SK-N-SH (cell line): ENCODE results near the gene SIX5. TPM values are rescaled to one million over a fixed set of nuclear protein-coding genes. Genes with fewer than 3 reads are reported as not detected.
"Not testable (repeated sequence)": the region's sequence is repeated elsewhere in the genome, so short reads cannot be mapped to it uniquely, and the experiment has no call there.

Experiments
- CTCF ChIA-PET: fragments of 300-600, 350-600 bp; formaldehyde crosslinking; extraction: SDS; loops from one replicate; lab custom pipeline; 2021; lab: Yijun Ruan, JAX
- POLR2A ChIA-PET: fragments of 350-600 bp; sonication (Branson Sonifier 250); formaldehyde crosslinking; extraction: SDS; loops from one replicate; lab custom pipeline; 2020; ENCODE audit warnings: antibody characterized with exemption, inconsistent platforms; lab: Yijun Ruan, JAX
- DNase-seq: peaks from one replicate; pipeline ENCODE4 v3.0.0; 2012
- H2AFZ ChIP-seq: fragments of 200-600 bp; sonication (generic); 2 replicates; pipeline ENCODE4 v1.8.1; 2016; ENCODE audit warnings: antibody characterized with exemption, mild to moderate bottlenecking, low read depth
- H3F3A ChIP-seq: fragments of 200-600 bp; sonication (generic); replicated peaks from 2 replicates; pipeline ENCODE3; 2016; ENCODE audit warnings: antibody characterized with exemption, mild to moderate bottlenecking; ENCODE audit not compliant: insufficient read depth
- H3K27ac ChIP-seq, 2 experiments: fragments of 200-500 bp in 1 of 2; fragments of 200-600 bp in 1 of 2; sonication (Bioruptor generic) in 1 of 2; sonication (generic), shearing (Covaris generic) in 1 of 2; 2 replicates each; pipeline versions ENCODE4 v1.5.1 to v1.6.1; 2014 to 2016; ENCODE audit warnings: low read depth in 2 of 2, inconsistent platforms in 1 of 2, low read length in 1 of 2, mild to moderate bottlenecking in 1 of 2, mixed read lengths in 1 of 2
- H3K27me3 ChIP-seq: fragments of 200-600 bp; sonication (generic), shearing (Covaris generic); 2 replicates; pipeline ENCODE4 v1.6.1; 2016; ENCODE audit warnings: mixed run types; ENCODE audit not compliant: insufficient read depth
- H3K36me3 ChIP-seq, 2 experiments: fragments of 200-500 bp in 1 of 2; fragments of 200-600 bp in 1 of 2; sonication (Bioruptor generic) in 1 of 2; sonication (generic) in 1 of 2; replicated peaks in 1 of 2; 2 replicates each; pipeline versions ENCODE3 to v1.5.1; 2014 to 2016; ENCODE audit warnings: low read length in 1 of 2, mild to moderate bottlenecking in 1 of 2; ENCODE audit not compliant: insufficient read depth in 2 of 2, control insufficient read depth in 1 of 2
- H3K4me1 ChIP-seq, 2 experiments: fragments of 200-500 bp in 1 of 2; fragments of 200-600 bp in 1 of 2; sonication (Bioruptor generic) in 1 of 2; sonication (generic), shearing (Covaris generic) in 1 of 2; 2 replicates each; pipeline versions ENCODE4 v1.5.1 to v1.6.1; 2014 to 2016; ENCODE audit warnings: low read depth in 1 of 2, low read length in 1 of 2, mixed run types in 1 of 2; ENCODE audit not compliant: insufficient read depth in 2 of 2, control insufficient read depth in 1 of 2
- H3K4me2 ChIP-seq: fragments of 200-600 bp; sonication (generic), shearing (Covaris generic); 2 replicates; pipeline ENCODE4 v1.6.1; 2017; ENCODE audit warnings: mixed run types
- H3K4me3 ChIP-seq, 2 experiments: fragments of 200-500 bp in 1 of 2; fragments of 200-600 bp in 1 of 2; sonication (Bioruptor generic) in 1 of 2; sonication (generic), shearing (Covaris generic) in 1 of 2; 2 replicates each; pipeline versions ENCODE4 v1.5.1 to v1.8.1; 2014 to 2016; ENCODE audit warnings: low read depth in 2 of 2, inconsistent platforms in 1 of 2, low read length in 1 of 2, mild to moderate bottlenecking in 1 of 2, mixed read lengths in 1 of 2, moderate library complexity in 1 of 2
- H3K79me2 ChIP-seq: fragments of 200-600 bp; sonication (generic); 2 replicates; pipeline ENCODE4 v1.8.1; 2017; ENCODE audit warnings: mild to moderate bottlenecking; ENCODE audit not compliant: insufficient read depth
- H3K9ac ChIP-seq: fragments of 200-600 bp; sonication (generic); 2 replicates; pipeline ENCODE4 v1.6.1; 2017; ENCODE audit warnings: mixed run types
- H3K9me2 ChIP-seq: fragments of 200-600 bp; sonication (generic); 2 replicates; pipeline ENCODE4 v1.6.1; 2017; ENCODE audit warnings: mixed run types
- H3K9me3 ChIP-seq: fragments of 200-600 bp; sonication (generic); 2 replicates; pipeline ENCODE4 v1.6.1; 2017; ENCODE audit warnings: mixed run types, mild to moderate bottlenecking, moderate library complexity
- H4K20me1 ChIP-seq: fragments of 200-600 bp; sonication (generic); 2 replicates; pipeline ENCODE4 v1.6.1; 2017; ENCODE audit warnings: mild to moderate bottlenecking, mixed run types; ENCODE audit not compliant: insufficient read depth
- CHD2 ChIP-seq: fragments of 150-350 bp; IDR thresholded peaks from 2 replicates; pipeline ENCODE4 v1.6.1; 2018; ENCODE audit warnings: low read length; ENCODE audit not compliant: partially characterized antibody
- ELF1 ChIP-seq: IDR thresholded peaks from 2 replicates; pipeline ENCODE4 v1.4.0; 2012
- EP300 ChIP-seq, 2 experiments: IDR thresholded peaks; 2 replicates each; pipeline versions ENCODE4 v1.4.0 to v1.6.1; 2012; ENCODE audit warnings: borderline replicate concordance in 1 of 2, low read depth in 1 of 2, low read length in 1 of 2
- FOSL2 ChIP-seq: IDR thresholded peaks from 2 replicates; pipeline ENCODE4 v1.4.0; 2012; ENCODE audit warnings: low read depth, mild to moderate bottlenecking, moderate library complexity, borderline replicate concordance
- FOXJ3 ChIP-seq: sonication (generic); formaldehyde crosslinking; IDR thresholded peaks from 2 replicates; pipeline ENCODE4 v1.5.1; 2020; ENCODE audit warnings: mild to moderate bottlenecking, missing genetic modification reagents
- GABPA ChIP-seq: IDR thresholded peaks from 2 replicates; pipeline ENCODE4 v1.4.0; 2012; ENCODE audit warnings: low read depth, mild to moderate bottlenecking
- JUND ChIP-seq: IDR thresholded peaks from 2 replicates; pipeline ENCODE4 v1.4.0; 2012
- POLR2AphosphoS5 ChIP-seq: IDR thresholded peaks from 2 replicates; pipeline ENCODE4 v1.6.1; 2012; ENCODE audit warnings: low read depth, low read length
- RAD21 ChIP-seq: IDR thresholded peaks from 2 replicates; pipeline ENCODE4 v1.6.1; 2012; ENCODE audit warnings: mild to moderate bottlenecking, low read length
- RCOR1 ChIP-seq: fragments of 150-350 bp; IDR thresholded peaks from 2 replicates; pipeline ENCODE4 v1.6.1; 2017; ENCODE audit warnings: antibody characterized with exemption, low read length
- RXRA ChIP-seq: IDR thresholded peaks from 2 replicates; pipeline ENCODE4 v1.4.0; 2012; ENCODE audit warnings: low read depth, mild to moderate bottlenecking, borderline replicate concordance
- SIN3A ChIP-seq: IDR thresholded peaks from 2 replicates; pipeline ENCODE4 v1.6.1; 2012; ENCODE audit warnings: low read depth, mild to moderate bottlenecking, low read length, moderate library complexity, borderline replicate concordance
- SMC3 ChIP-seq: IDR thresholded peaks from 2 replicates; pipeline ENCODE4 v1.6.1; 2012; ENCODE audit warnings: low read depth, low read length, improper control_type of control experiment
- TAF1 ChIP-seq: IDR thresholded peaks from 2 replicates; pipeline ENCODE4 v1.6.1; 2012; ENCODE audit warnings: low read depth, mild to moderate bottlenecking, low read length, moderate library complexity, borderline replicate concordance
- TEAD4 ChIP-seq: IDR thresholded peaks from 2 replicates; pipeline ENCODE4 v1.4.0; 2012; ENCODE audit warnings: mild to moderate bottlenecking, borderline replicate concordance; ENCODE audit not compliant: insufficient read depth
- USF2 ChIP-seq: fragments of 150-350 bp; IDR thresholded peaks from 2 replicates; pipeline ENCODE4 v1.6.1; 2017; ENCODE audit warnings: antibody characterized with exemption, low read length, low read depth, borderline replicate concordance
- WGBS: methylation state at CpG from one replicate; pipeline ENCODE4 v1.1.6; 2017; ENCODE audit warnings: low lambda C conversion rate; 5-methylcytosine and 5-hydroxymethylcytosine counted together
- polyA plus RNA-seq, 3 experiments: library from polyadenylated mRNA; depleted of rRNA; stranded (reverse); fragments of >200 nt; gene quantifications; 2 replicates each; pipeline ENCODE4 v1.2.3, GENCODE V29; 2012
- TF ChIP-seq, protein P1 (sequence below): IDR thresholded peaks from 2 replicates; pipeline ENCODE4 v1.6.1; 2012; ENCODE audit warnings: mild to moderate bottlenecking, low read depth, low read length, moderate library complexity
- TF ChIP-seq, protein P2 (sequence below): fragments of 150-350 bp; IDR thresholded peaks from 2 replicates; pipeline ENCODE4 v1.6.1; 2016; ENCODE audit warnings: mild to moderate bottlenecking, low read depth, low read length
- TF ChIP-seq, protein P3 (sequence below): fragments of 200-600 bp; sonication (generic); IDR thresholded peaks from 2 replicates; pipeline ENCODE4 v1.6.1; 2017; ENCODE audit warnings: antibody characterized with exemption, mild to moderate bottlenecking, moderate library complexity

The SIX5 gene
- polyA plus RNA-seq, 1 of the 3 experiments (the other 2 are of a cell fraction): 8.4 TPM

- not testable (repeated sequence) for H3F3A ChIP-seq, DNase-seq, H3K27me3 ChIP-seq, H4K20me1 ChIP-seq, H3K9ac ChIP-seq, H3K4me1 ChIP-seq, H2AFZ ChIP-seq, H3K4me2 ChIP-seq, H3K9me2 ChIP-seq, H3K27ac ChIP-seq, H3K79me2 ChIP-seq, H3K9me3 ChIP-seq, H3K4me3 ChIP-seq, H3K36me3 ChIP-seq
- 91% methylated on average over 5 of the region's 5 CpGs for WGBS
- ChIA-PET POLR2A (interaction anchor here (2.7 kb wide), 1 partner anchor 30 kb away, joined by 19 read pairs; the partner anchor contains the start of gene SIX5), CTCF (interaction anchor here (0.6 to 7.3 kb wide), 26 partner anchors 9 to 183 kb away, joined by 3 to 100 read pairs (median 4); partner anchors contain the start of genes DMPK, FOXA3, RSPH6A and SIX5)
Measured at GRCh38 chr19:45799541-45799940, 30.5 kb upstream of the SIX5 start.

GRCh38 chr19:45798995-45799517, 30.0 kb upstream of the SIX5 start:
- Histone ChIP-seq H3K4me1 (peaks cover 2 to 3% of the 10 kb centered on the region in 2 experiments; a peak in 2 of 4 replicates), H3K9ac (no peak overlapping the region), H3F3A (no peaks in the 10 kb centered on the region), H4K20me1 (no peaks in the 10 kb centered on the region), H3K27ac (peak overlapping the region in 1 of 2 experiments; percentile 25; a peak in 1 of 4 replicates), H3K79me2 (no peaks in the 10 kb centered on the region), H3K4me2 (peak overlapping the region; percentile 41; the same call in 1 of the 2 replicates), H3K9me3 (no peaks in the 10 kb centered on the region)
- ChIA-PET POLR2A (interaction anchor here (2.7 kb wide), 1 partner anchor 29 kb away, joined by 19 read pairs; the partner anchor contains the start of gene SIX5), CTCF (interaction anchor here (0.6 to 7.3 kb wide), 28 partner anchors 8 to 183 kb away, joined by 3 to 100 read pairs (median 4); partner anchors contain the start of genes DMPK, FOXA3, RSPH6A and SIX5)
- peak; percentile 91 for DNase-seq
- 10% methylated on average over 10 of the region's 10 CpGs for WGBS
- no peak for TF ChIP-seq SIN3A
- TF ChIP-seq GABPA: no peak
- no peak for TF ChIP-seq JUND
- TF ChIP-seq, protein P1, sequence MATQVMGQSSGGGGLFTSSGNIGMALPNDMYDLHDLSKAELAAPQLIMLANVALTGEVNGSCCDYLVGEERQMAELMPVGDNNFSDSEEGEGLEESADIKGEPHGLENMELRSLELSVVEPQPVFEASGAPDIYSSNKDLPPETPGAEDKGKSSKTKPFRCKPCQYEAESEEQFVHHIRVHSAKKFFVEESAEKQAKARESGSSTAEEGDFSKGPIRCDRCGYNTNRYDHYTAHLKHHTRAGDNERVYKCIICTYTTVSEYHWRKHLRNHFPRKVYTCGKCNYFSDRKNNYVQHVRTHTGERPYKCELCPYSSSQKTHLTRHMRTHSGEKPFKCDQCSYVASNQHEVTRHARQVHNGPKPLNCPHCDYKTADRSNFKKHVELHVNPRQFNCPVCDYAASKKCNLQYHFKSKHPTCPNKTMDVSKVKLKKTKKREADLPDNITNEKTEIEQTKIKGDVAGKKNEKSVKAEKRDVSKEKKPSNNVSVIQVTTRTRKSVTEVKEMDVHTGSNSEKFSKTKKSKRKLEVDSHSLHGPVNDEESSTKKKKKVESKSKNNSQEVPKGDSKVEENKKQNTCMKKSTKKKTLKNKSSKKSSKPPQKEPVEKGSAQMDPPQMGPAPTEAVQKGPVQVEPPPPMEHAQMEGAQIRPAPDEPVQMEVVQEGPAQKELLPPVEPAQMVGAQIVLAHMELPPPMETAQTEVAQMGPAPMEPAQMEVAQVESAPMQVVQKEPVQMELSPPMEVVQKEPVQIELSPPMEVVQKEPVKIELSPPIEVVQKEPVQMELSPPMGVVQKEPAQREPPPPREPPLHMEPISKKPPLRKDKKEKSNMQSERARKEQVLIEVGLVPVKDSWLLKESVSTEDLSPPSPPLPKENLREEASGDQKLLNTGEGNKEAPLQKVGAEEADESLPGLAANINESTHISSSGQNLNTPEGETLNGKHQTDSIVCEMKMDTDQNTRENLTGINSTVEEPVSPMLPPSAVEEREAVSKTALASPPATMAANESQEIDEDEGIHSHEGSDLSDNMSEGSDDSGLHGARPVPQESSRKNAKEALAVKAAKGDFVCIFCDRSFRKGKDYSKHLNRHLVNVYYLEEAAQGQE: 0 out of 2 replicates have a peak, but pooled peaks have one; percentile 16
- no peak for TF ChIP-seq USF2
- TF ChIP-seq TEAD4: no peak
- TF ChIP-seq RAD21: peak; percentile 71
- no peak for TF ChIP-seq TAF1
- no peak for TF ChIP-seq RXRA
- no peak for TF ChIP-seq RCOR1
- TF ChIP-seq, protein P2, sequence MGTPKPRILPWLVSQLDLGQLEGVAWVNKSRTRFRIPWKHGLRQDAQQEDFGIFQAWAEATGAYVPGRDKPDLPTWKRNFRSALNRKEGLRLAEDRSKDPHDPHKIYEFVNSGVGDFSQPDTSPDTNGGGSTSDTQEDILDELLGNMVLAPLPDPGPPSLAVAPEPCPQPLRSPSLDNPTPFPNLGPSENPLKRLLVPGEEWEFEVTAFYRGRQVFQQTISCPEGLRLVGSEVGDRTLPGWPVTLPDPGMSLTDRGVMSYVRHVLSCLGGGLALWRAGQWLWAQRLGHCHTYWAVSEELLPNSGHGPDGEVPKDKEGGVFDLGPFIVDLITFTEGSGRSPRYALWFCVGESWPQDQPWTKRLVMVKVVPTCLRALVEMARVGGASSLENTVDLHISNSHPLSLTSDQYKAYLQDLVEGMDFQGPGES: no peak
- no peak for TF ChIP-seq EP300 (IDR thresholded peaks at IDR 0.05; ENCODE audit: borderline replicate concordance in 1 of 2, low read depth in 1 of 2, low read length in 1 of 2)
- no peak for TF ChIP-seq POLR2AphosphoS5
- peak; percentile 78 for TF ChIP-seq SMC3
- TF ChIP-seq, protein P3, sequence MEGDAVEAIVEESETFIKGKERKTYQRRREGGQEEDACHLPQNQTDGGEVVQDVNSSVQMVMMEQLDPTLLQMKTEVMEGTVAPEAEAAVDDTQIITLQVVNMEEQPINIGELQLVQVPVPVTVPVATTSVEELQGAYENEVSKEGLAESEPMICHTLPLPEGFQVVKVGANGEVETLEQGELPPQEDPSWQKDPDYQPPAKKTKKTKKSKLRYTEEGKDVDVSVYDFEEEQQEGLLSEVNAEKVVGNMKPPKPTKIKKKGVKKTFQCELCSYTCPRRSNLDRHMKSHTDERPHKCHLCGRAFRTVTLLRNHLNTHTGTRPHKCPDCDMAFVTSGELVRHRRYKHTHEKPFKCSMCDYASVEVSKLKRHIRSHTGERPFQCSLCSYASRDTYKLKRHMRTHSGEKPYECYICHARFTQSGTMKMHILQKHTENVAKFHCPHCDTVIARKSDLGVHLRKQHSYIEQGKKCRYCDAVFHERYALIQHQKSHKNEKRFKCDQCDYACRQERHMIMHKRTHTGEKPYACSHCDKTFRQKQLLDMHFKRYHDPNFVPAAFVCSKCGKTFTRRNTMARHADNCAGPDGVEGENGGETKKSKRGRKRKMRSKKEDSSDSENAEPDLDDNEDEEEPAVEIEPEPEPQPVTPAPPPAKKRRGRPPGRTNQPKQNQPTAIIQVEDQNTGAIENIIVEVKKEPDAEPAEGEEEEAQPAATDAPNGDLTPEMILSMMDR: peak; percentile 87
- TF ChIP-seq ELF1: no peak
- no peak for TF ChIP-seq CHD2
- no peak for TF ChIP-seq FOXJ3 (CRISPR knock-in tag)
- TF ChIP-seq FOSL2: peak; percentile 17; the same call in 1 of the 2 replicates
- TF ChIP-seq, all 33 proteins: peak for 5
- Histone ChIP-seq H3K27me3 (no peaks in the 10 kb centered on the region), H3K4me3 (no peak overlapping the region), H3K9me2 (no peaks in the 10 kb centered on the region), H3K36me3 (no peaks in the 10 kb centered on the region), H2AFZ (0 out of 2 replicates have a peak overlapping the region, but pooled peaks have one; percentile 57)
